ENCODE results near the gene LIPE.

LIPE gene

GRCh38 chr19:42362891-42363440 lies 64.2 kb downstream of the LIPE start:
- no peak for TF ChIP-seq CTCF (IDR thresholded peaks at IDR 0.05)

- TF ChIP-seq CTCF (IDR thresholded peaks at IDR 0.05): no peak
Measured at GRCh38 chr19:42362342-42362741, 64.8 kb downstream of the LIPE start.

GRCh38 chr19:42361545-42361910 lies 65.7 kb downstream of the LIPE start:
- no peak for TF ChIP-seq CTCF (IDR thresholded peaks at IDR 0.05)

GRCh38 chr19:42360787-42361544 lies 66.2 kb downstream of the LIPE start:
- no peak for TF ChIP-seq CTCF (IDR thresholded peaks at IDR 0.05)

GRCh38 chr19:42357290-42357689 lies 69.9 kb downstream of the LIPE start:
- TF ChIP-seq CTCF (IDR thresholded peaks at IDR 0.05): no peak

GRCh38 chr19:42356686-42357085 lies 70.5 kb downstream of the LIPE start:
- TF ChIP-seq CTCF (IDR thresholded peaks at IDR 0.05): no peak

GRCh38 chr19:42355896-42356295 lies 71.3 kb downstream of the LIPE start:
- no peak for TF ChIP-seq CTCF (IDR thresholded peaks at IDR 0.05)
